IMR-90 (cell line): Measurements from ENCODE around the gene PPP1R3E.

ENCODE experiments used
- CEBPB ChIP-seq: IDR thresholded peaks from 2 replicates; pipeline ENCODE4 v1.6.1; 2012; ENCODE audit warnings: low read depth, low read length, improper control_type of control experiment
- FOS ChIP-seq: fragments of 150-350 bp; IDR thresholded peaks from 2 replicates; pipeline ENCODE4 v1.6.1; 2016; ENCODE audit warnings: low read depth, low read length
- MXI1 ChIP-seq: IDR thresholded peaks from 2 replicates; pipeline ENCODE4 v1.6.1; 2012; ENCODE audit warnings: low read depth, mild to moderate bottlenecking, low read length, moderate library complexity, borderline replicate concordance
- POLR2A ChIP-seq: IDR thresholded peaks from 2 replicates; pipeline ENCODE4 v1.6.1; 2012; ENCODE audit warnings: mild to moderate bottlenecking, low read depth, low read length
- RAD21 ChIP-seq: IDR thresholded peaks from 2 replicates; pipeline ENCODE4 v1.6.1; 2012; ENCODE audit warnings: low read length, improper control_type of control experiment
- RFX5 ChIP-seq: IDR thresholded peaks from 2 replicates; pipeline ENCODE4 v1.8.0; 2012; ENCODE audit warnings: low read depth, mild to moderate bottlenecking, low read length, moderate library complexity
- TF ChIP-seq, protein P1 (sequence below): conservative IDR thresholded peaks from 2 replicates; pipeline ENCODE4 v1.5.1; 2012; ENCODE audit warnings: mild to moderate bottlenecking, low read depth, low read length, improper control_type of control experiment

GRCh38 chr14:23319746-23320583 is 17.3 kb upstream of the PPP1R3E start:
- TF ChIP-seq, protein P1, sequence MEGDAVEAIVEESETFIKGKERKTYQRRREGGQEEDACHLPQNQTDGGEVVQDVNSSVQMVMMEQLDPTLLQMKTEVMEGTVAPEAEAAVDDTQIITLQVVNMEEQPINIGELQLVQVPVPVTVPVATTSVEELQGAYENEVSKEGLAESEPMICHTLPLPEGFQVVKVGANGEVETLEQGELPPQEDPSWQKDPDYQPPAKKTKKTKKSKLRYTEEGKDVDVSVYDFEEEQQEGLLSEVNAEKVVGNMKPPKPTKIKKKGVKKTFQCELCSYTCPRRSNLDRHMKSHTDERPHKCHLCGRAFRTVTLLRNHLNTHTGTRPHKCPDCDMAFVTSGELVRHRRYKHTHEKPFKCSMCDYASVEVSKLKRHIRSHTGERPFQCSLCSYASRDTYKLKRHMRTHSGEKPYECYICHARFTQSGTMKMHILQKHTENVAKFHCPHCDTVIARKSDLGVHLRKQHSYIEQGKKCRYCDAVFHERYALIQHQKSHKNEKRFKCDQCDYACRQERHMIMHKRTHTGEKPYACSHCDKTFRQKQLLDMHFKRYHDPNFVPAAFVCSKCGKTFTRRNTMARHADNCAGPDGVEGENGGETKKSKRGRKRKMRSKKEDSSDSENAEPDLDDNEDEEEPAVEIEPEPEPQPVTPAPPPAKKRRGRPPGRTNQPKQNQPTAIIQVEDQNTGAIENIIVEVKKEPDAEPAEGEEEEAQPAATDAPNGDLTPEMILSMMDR, result no peak
- no peak for TF ChIP-seq FOS
- no peak for TF ChIP-seq MXI1
- no peak for TF ChIP-seq RFX5
- TF ChIP-seq CEBPB, result no peak
- TF ChIP-seq RAD21, result no peak
- no peak for TF ChIP-seq POLR2A
